22Rv1 (cell line): ENCODE data around the gene NEUROD2.

Experiments used
- H3K27ac ChIP-seq: fragments of 450-650 bp; 2 replicates; pipeline ENCODE4 v1.5.1; 2017
- ZFX ChIP-seq: fragments of 450-650 bp; IDR thresholded peaks from 2 replicates; pipeline ENCODE4 v1.6.1; 2017; ENCODE audit warnings: antibody characterized with exemption, borderline replicate concordance
- TF ChIP-seq, protein P1 (sequence below): fragments of 450-650 bp; IDR thresholded peaks from 2 replicates; pipeline ENCODE4 v1.5.1; 2017; ENCODE audit warnings: mild to moderate bottlenecking

Gene NEUROD2

DNA sequence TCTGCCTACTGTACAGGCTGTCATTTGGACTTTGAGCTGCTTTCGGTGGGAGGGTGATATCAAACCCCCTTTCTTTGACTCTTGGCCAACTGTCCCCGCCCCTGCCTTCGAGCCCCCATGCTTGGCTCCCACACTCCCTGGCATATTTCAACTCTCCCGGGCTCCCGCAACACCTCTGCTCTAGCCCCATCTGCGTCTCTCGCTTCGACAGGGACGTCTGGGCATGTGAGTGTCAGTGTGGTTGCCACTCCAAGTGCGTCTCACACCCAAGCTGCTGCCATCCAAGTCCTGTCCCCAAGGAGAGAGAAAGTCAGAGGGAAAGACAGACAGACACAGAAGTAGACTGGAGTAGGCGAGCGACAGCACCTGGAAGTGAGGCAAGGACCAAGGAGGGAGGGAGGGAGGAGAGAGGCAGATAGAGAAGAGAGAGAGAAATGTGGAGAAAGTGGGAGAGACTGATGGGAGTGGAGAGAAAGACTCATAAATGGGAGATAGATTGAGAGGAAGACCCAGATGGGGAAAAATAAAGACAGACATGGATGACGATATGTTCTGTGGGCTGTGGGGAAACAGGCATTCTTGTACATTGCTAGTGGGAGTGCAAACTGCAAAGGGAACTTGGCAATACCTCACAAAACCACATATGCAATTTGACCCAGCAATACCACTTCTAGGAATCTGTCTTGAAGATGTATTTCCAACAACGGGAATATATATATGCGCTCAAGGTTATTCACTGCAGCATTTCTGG is 41.1 kb upstream of the NEUROD2 start:
- H3K27ac ChIP-seq = no peak overlapping the region
- no peak for TF ChIP-seq ZFX
- TF ChIP-seq, protein P1, sequence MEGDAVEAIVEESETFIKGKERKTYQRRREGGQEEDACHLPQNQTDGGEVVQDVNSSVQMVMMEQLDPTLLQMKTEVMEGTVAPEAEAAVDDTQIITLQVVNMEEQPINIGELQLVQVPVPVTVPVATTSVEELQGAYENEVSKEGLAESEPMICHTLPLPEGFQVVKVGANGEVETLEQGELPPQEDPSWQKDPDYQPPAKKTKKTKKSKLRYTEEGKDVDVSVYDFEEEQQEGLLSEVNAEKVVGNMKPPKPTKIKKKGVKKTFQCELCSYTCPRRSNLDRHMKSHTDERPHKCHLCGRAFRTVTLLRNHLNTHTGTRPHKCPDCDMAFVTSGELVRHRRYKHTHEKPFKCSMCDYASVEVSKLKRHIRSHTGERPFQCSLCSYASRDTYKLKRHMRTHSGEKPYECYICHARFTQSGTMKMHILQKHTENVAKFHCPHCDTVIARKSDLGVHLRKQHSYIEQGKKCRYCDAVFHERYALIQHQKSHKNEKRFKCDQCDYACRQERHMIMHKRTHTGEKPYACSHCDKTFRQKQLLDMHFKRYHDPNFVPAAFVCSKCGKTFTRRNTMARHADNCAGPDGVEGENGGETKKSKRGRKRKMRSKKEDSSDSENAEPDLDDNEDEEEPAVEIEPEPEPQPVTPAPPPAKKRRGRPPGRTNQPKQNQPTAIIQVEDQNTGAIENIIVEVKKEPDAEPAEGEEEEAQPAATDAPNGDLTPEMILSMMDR = no peak

DNA sequence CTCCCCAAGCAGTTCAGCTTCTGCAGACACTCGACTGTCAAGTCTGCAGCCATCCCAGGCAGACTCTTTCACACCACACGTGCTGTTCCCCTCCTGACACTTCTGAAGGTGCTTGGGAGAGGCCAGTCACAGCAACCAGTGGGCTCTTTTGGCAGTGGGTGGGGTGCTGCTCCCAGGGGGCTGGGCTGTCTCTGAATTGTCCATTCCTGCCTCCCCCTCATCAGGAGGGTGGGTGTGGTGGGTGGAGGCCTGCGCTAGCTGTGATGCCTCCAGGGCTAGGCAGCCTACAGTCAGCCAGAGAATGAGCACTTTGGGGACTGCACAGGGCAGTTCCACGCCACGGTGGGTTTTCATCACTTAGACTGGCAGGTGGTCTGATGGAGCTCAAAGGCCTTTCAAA is 39.5 kb upstream of the NEUROD2 start:
- H3K27ac ChIP-seq = no peak overlapping the region
- TF ChIP-seq, protein P1 = no peak
- TF ChIP-seq ZFX = no peak

DNA sequence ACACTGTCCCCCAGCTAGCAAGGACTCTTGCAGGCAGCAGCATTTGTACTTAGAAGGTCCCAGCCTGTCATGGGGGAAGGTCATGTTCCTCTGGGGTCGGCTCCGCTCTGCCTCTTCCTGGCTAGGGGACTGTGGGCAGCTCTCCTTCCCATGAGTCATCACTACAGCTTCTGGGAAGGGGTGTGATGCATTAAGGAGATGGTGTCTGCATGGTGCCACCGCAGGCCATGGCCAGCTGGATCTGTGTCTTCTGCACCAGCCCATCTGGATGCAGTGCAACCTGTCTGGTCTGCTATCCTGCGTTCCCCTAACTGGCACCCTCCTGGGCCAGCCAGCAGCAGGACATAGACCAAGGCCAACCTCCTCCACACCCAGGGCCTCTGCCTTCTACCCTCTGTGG is 35.6 kb upstream of the NEUROD2 start:
- TF ChIP-seq, protein P1 = no peak
- no peak for TF ChIP-seq ZFX
- no peak overlapping the region for H3K27ac ChIP-seq

DNA sequence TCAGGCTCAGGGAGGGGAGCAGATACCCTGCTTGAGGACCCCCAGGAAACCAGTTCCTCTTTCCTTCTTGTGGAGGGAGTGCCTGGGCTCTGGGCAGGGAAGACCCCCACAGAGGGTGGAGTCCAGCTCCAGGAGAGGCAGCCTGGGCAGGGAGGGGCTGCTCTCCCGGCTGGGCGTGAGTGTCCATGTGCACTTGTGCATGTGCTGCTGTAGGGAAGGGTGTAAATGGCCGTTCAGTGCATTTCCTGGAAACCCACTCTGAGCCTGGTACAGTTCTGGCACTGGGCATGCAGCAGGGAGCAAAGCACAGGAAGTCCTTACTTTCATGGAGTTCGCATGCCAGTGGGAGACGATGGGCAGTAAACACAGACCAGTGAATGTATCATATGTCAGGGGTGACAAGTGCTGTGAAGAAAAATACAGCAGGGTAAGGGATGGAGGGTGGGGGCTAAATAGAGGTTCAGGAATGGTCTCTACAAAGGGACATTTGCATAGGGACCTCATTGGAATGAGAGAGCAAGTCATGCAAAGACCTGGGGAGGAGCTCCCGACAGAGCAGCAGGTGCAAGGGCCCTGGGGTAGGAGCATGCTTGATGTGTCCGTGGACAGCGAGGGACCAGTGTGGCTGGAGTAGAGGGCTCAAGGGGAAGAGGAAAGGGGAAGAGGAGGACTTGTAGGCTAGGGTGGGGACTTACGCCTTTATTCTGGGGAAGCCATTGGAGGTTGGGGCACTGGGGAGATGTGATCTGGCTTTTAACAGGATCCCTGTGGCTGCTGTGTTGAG is 34.8 kb upstream of the NEUROD2 start:
- TF ChIP-seq, protein P1 = no peak
- TF ChIP-seq ZFX = no peak
- no peak overlapping the region for H3K27ac ChIP-seq

DNA sequence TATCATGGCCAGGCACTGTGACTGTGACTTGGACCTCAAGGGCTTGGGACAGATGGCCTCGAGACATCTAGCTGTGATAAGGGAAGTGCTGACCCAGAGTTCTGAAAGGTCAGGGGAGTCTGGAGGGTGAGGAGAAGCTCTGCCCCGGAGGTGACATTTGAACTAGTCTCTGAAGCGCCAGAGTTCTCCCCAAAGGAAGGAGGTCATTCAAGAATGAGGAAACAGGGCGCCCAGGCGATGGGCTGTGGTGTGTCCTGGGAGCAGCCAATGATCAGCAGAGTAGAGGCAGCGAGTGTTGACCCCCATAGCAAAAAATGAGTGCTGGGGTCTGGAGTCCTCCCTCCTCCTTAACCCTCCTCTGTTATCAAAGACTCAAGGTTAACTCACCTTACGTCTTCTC is 34.2 kb upstream of the NEUROD2 start:
- TF ChIP-seq, protein P1 = no peak
- no peak for TF ChIP-seq ZFX
- H3K27ac ChIP-seq = no peak overlapping the region

DNA sequence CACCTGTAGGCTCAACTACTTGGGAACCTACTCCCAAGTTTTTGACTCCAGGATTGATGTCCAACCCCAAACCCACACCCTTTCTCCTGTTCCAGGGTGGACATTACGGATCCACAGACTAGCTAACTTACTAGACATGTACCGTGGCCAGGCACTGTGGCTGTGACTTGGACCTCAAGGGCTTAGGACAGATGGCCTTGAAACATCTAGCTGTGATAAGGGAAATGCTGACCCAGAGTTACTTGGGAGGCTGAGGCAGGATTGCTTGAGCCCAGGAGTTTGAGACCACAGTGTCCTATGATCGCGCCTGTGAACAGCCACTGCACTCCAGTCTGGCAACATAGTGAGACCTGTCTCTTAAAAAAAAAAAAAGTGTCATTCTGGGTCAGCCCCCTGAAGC is 33.4 kb upstream of the NEUROD2 start:
- H3K27ac ChIP-seq = no peak overlapping the region
- TF ChIP-seq, protein P1 = no peak
- no peak for TF ChIP-seq ZFX

DNA sequence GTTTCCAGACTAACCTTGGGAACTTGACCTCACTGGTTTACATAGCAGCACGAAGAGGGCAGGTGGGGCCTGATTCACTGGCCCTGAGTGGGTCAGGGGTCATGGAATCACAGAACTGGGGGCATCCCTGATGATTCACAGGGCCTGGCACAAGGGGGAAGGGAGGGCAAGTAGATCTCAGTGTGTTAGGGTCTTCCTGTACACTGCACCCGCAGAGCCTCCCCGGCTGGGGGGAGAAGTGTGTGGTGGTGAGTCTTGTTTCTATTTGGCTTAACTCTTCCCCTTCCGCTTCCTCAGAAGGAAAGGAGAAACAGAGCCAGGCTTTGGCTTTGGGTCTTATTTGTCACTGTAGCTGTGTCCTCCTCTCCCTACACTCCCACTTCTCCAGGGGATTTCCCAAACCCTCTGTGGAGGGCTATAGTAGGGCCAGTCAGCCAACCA is 32.9 kb upstream of the NEUROD2 start:
- no peak overlapping the region for H3K27ac ChIP-seq
- TF ChIP-seq, protein P1 = no peak
- no peak for TF ChIP-seq ZFX
